Uterus (tissue), 2 donors: ENCODE results near the gene RTL9.

ENCODE experiments used
- CTCF ChIP-seq, 4 experiments: fragments of 200-600 bp in 2 of 4; fragments of 450-650 bp in 2 of 4; sonication (generic) in 2 of 4; IDR thresholded peaks; one replicate each; pipeline ENCODE4 v1.5.1; 2016 to 2019; ENCODE audit warnings: antibody characterized with exemption in 4 of 4, mild to moderate bottlenecking in 2 of 4, moderate library complexity in 1 of 4
- POLR2A ChIP-seq, 2 donors: fragments of 450-650 bp; IDR thresholded peaks; one replicate each; pipeline ENCODE4 v1.6.1; 2016; ENCODE audit warnings: antibody characterized with exemption in 2 of 2, mild to moderate bottlenecking in 1 of 2, moderate library complexity in 1 of 2

- TF ChIP-seq CTCF (IDR thresholded peaks at IDR 0.05) (no peak), POLR2A (IDR thresholded peaks at IDR 0.05) (no peak)
Measured at GRCh38 chrX:110338935-110339334, 19.7 kb upstream of the RTL9 start.
